GM23338 (cell line): ENCODE data around the gene EMC6.

ENCODE experiments used
- CREB1 ChIP-seq: fragments of 250-450 bp; sonication (Bioruptor Pico); IDR thresholded peaks from 2 replicates; pipeline ENCODE4 v1.5.0; 2020; ENCODE audit warnings: low read depth, mild to moderate bottlenecking, moderate library complexity
- CTCF ChIP-seq, 2 experiments: fragments of 200-600 bp in 1 of 2; sonication (generic) in 1 of 2; conservative IDR thresholded peaks; 2 replicates each; pipeline versions ENCODE4 v1.5.1 to v1.6.1; 2016 to 2017; ENCODE audit warnings: antibody characterized with exemption in 2 of 2, low read depth in 2 of 2, mild to moderate bottlenecking in 2 of 2, moderate library complexity in 1 of 2
- ETS1 ChIP-seq: IDR thresholded peaks from 2 replicates; pipeline ENCODE4 v1.6.1; 2016; ENCODE audit warnings: antibody characterized with exemption
- EZH2 ChIP-seq: fragments of 200-600 bp; sonication (generic); IDR thresholded peaks from one replicate; pipeline ENCODE4 v1.8.0; 2017; ENCODE audit warnings: antibody characterized with exemption, mild to moderate bottlenecking, low read depth; ENCODE audit not compliant: unreplicated experiment
- EZH2phosphoT487 ChIP-seq: fragments of 200-600 bp; sonication (generic); IDR thresholded peaks from one replicate; pipeline ENCODE4 v1.8.1; 2018; ENCODE audit warnings: antibody characterized with exemption; ENCODE audit not compliant: unreplicated experiment
- JUNB ChIP-seq: IDR thresholded peaks from one replicate; pipeline ENCODE4 v1.6.1; 2016; ENCODE audit warnings: antibody characterized with exemption; ENCODE audit not compliant: unreplicated experiment
- POLR2AphosphoS5 ChIP-seq: IDR thresholded peaks from 2 replicates; pipeline ENCODE4 v1.6.1; 2016; ENCODE audit warnings: antibody characterized with exemption, low read depth
- REST ChIP-seq: IDR thresholded peaks from one replicate; pipeline ENCODE4 v1.6.1; 2018; ENCODE audit warnings: antibody characterized with exemption; ENCODE audit not compliant: unreplicated experiment
- STAT1 ChIP-seq: IDR thresholded peaks from one replicate; pipeline ENCODE4 v1.6.1; 2016; ENCODE audit warnings: antibody characterized with exemption; ENCODE audit not compliant: unreplicated experiment
- ZNF331 ChIP-seq: fragments of 250-450 bp; sonication (Bioruptor Pico); IDR thresholded peaks from 2 replicates; pipeline ENCODE4 v1.5.0; 2020; ENCODE audit warnings: low read depth, mild to moderate bottlenecking, moderate library complexity
- ZNF462 ChIP-seq: fragments of 250-450 bp; sonication (Bioruptor Pico); IDR thresholded peaks from 2 replicates; pipeline ENCODE4 v1.5.0; 2020; ENCODE audit warnings: mild to moderate bottlenecking, moderate library complexity

DNA sequence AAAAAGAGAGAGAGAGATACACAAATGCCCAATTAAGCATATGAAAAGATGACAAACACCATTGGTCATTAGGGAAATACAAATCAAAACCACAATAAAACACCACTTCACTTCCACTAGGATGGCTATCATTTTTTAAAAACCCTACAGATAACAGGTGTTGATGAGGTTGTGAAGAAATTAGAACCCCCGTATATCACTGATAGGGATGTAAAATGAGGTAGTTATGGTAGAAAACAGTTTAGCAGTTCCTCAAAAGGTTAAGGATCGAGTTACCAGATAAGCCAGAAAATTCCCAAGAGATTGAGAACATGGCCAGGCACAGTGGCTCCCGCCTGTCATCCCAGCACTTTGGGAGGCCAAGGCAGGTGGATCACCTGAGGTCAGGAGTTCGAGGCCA, 24.5 kb downstream of the EMC6 start:
- no peak for TF ChIP-seq POLR2AphosphoS5
- TF ChIP-seq EZH2phosphoT487: no peak
- TF ChIP-seq CTCF (conservative IDR thresholded peaks at IDR 0.05; ENCODE audit: low read depth in 2 of 2): no peak
- TF ChIP-seq ZNF331: no peak
- TF ChIP-seq REST: no peak
- TF ChIP-seq EZH2: no peak
- TF ChIP-seq ETS1: no peak
- no peak for TF ChIP-seq JUNB
- TF ChIP-seq CREB1 (CRISPR knock-in tag): no peak
- TF ChIP-seq STAT1: no peak
- no peak for TF ChIP-seq ZNF462 (CRISPR knock-in tag)
